Breast epithelium (tissue), 3 donors: ENCODE measurements around the gene TMPRSS13.

Experiments
- POLR2A ChIP-seq: fragments of 450-650 bp; IDR thresholded peaks from one replicate; pipeline ENCODE4 v1.6.1; 2016; ENCODE audit warnings: antibody characterized with exemption, mild to moderate bottlenecking, moderate library complexity
- TF ChIP-seq, protein P1 (sequence below), 3 donors: fragments of 450-650 bp; IDR thresholded peaks; one replicate each; pipeline ENCODE4 v1.5.1; 2016 to 2017; ENCODE audit warnings: antibody characterized with exemption in 3 of 3, mild to moderate bottlenecking in 3 of 3, moderate library complexity in 3 of 3

DNA sequence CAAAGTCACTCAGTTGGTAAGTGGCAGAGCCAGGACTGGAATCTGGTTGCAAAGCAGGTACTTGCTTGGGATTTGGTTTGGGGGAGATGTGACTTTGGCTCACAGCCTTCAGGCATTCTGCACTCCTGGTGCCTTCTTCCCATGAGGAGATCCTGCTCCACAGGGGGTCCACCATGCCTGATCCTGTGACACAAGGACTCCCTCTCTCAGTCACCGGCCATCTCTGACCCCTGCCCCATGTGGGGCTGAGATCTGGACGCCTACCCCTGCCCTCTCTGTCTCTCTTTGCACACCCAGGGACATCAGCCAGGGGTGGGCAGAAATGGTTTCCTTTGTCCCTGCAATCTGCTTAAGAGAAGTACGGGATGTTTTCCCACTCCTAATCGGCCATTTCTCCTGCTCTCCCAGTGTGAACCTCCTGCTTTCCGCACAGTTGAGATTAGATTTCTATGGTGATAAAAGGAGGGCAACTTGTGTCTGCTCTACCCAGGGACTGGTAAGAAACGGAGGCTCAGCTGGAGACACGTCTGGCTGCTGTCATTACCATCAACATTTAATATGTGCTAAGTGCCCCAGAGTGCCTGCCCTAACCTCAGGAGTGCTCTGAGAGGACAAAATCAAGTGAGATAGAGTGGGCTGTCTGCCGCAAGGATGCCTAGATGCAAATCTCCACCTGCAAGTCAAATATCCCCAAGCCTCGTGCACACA lies 41.6 kb downstream of the TMPRSS13 start:
- TF ChIP-seq, protein P1, sequence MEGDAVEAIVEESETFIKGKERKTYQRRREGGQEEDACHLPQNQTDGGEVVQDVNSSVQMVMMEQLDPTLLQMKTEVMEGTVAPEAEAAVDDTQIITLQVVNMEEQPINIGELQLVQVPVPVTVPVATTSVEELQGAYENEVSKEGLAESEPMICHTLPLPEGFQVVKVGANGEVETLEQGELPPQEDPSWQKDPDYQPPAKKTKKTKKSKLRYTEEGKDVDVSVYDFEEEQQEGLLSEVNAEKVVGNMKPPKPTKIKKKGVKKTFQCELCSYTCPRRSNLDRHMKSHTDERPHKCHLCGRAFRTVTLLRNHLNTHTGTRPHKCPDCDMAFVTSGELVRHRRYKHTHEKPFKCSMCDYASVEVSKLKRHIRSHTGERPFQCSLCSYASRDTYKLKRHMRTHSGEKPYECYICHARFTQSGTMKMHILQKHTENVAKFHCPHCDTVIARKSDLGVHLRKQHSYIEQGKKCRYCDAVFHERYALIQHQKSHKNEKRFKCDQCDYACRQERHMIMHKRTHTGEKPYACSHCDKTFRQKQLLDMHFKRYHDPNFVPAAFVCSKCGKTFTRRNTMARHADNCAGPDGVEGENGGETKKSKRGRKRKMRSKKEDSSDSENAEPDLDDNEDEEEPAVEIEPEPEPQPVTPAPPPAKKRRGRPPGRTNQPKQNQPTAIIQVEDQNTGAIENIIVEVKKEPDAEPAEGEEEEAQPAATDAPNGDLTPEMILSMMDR (IDR thresholded peaks at IDR 0.05): no peak
- TF ChIP-seq POLR2A: no peak
